Common myeloid progenitor, CD34-positive (primary cell): ENCODE measurements around the gene LONP2.
"Not testable (repeated sequence)": the region's sequence is repeated elsewhere in the genome, so short reads cannot be mapped to it uniquely, and the experiment has no call there.

ENCODE experiments used
- CTCF ChIA-PET: fragments of 350-600 bp; sonication (Branson Sonifier 250); formaldehyde crosslinking; loops from one replicate; lab custom pipeline; 2021; ENCODE audit warnings: antibody characterized with exemption; lab: Charles Lee
- POLR2A ChIA-PET: fragments of 350-600 bp; sonication (Branson Sonifier 250); formaldehyde crosslinking; loops from one replicate; lab custom pipeline; 2021; ENCODE audit warnings: antibody characterized with exemption; lab: Charles Lee
- DNase-seq, 3 donors: peaks; one replicate each; pipeline versions ENCODE4 v3.0.0 to v3.0.0-alpha.2; 2013
- H3K27ac ChIP-seq, 2 experiments: 1 replicate in 1 of 2; 2 replicates in 1 of 2; pipeline ENCODE4 v1.7.0; 2013; ENCODE audit warnings: inconsistent platforms in 2 of 2, low read length in 2 of 2, mild to moderate bottlenecking in 2 of 2, low read depth in 1 of 2, moderate library complexity in 1 of 2; ENCODE audit not compliant: severe bottlenecking in 2 of 2, insufficient read depth in 1 of 2, poor library complexity in 1 of 2
- H3K27me3 ChIP-seq, 5 experiments: replicated peaks in 2 of 5; 1 replicate in 3 of 5; 2 replicates in 2 of 5; pipeline versions ENCODE4 v1.6.1 to v1.7.0; 2013; ENCODE audit warnings: low read length in 4 of 5, mild to moderate bottlenecking in 2 of 5, moderate library complexity in 2 of 5, inconsistent platforms in 1 of 5; ENCODE audit not compliant: insufficient read depth in 5 of 5, control insufficient read depth in 4 of 5
- H3K36me3 ChIP-seq, 4 experiments: 1 replicate in 2 of 4; 2 replicates in 2 of 4; pipeline versions ENCODE4 v1.6.1 to v1.7.0; 2013; ENCODE audit warnings: low read length in 3 of 4, control low read depth in 1 of 4, mild to moderate bottlenecking in 1 of 4; ENCODE audit not compliant: control insufficient read depth in 4 of 4, insufficient read depth in 4 of 4
- H3K4me1 ChIP-seq, 4 experiments: 1 replicate in 3 of 4; 2 replicates in 1 of 4; pipeline versions ENCODE4 v1.6.1 to v1.7.1; 2013; ENCODE audit warnings: low read length in 3 of 4, mild to moderate bottlenecking in 3 of 4, control low read depth in 1 of 4, inconsistent platforms in 1 of 4, moderate library complexity in 1 of 4; ENCODE audit not compliant: control insufficient read depth in 4 of 4, insufficient read depth in 4 of 4; ENCODE audit errors: control extremely low read depth in 1 of 4
- H3K4me3 ChIP-seq, 7 experiments: 1 replicate in 4 of 7; 2 replicates in 3 of 7; pipeline versions ENCODE4 v1.5.1 to v1.7.0; 2013; ENCODE audit warnings: mild to moderate bottlenecking in 7 of 7, low read length in 6 of 7, moderate library complexity in 6 of 7, inconsistent platforms in 2 of 7, low read depth in 2 of 7, control low read depth in 1 of 7; ENCODE audit not compliant: insufficient read depth in 4 of 7, control insufficient read depth in 1 of 7; ENCODE audit errors: extremely low read depth in 1 of 7
- H3K9me3 ChIP-seq, 5 experiments: 1 replicate in 4 of 5; 2 replicates in 1 of 5; pipeline versions ENCODE4 v1.6.1 to v1.7.1; 2013; ENCODE audit warnings: low read length in 4 of 5, mild to moderate bottlenecking in 2 of 5, inconsistent platforms in 1 of 5, low read depth in 1 of 5, moderate library complexity in 1 of 5; ENCODE audit not compliant: control insufficient read depth in 4 of 5, insufficient read depth in 2 of 5; ENCODE audit errors: control extremely low read depth in 1 of 5
- WGBS: methylation state at CpG from one replicate; pipeline ENCODE4 v1.1.5; 2013; ENCODE audit not compliant: insufficient coverage; 5-methylcytosine and 5-hydroxymethylcytosine counted together

Gene LONP2

GRCh38 chr16:48354385-48354784 lies 110.3 kb downstream of the LONP2 start:
- CTCF ChIA-PET: interaction anchor here (0.9 to 14.5 kb wide), 12 partner anchors 10 to 275 kb away, joined by 3 to 137 read pairs (median 4); partner anchors contain the start of gene N4BP1
- Histone ChIP-seq H3K36me3 (peaks cover 3 to 61% (median 29%) of the 10 kb centered on the region in 4 experiments), H3K4me1 (peaks cover 0 to 14% (median 7%) of the 10 kb centered on the region in 4 experiments)

DNA sequence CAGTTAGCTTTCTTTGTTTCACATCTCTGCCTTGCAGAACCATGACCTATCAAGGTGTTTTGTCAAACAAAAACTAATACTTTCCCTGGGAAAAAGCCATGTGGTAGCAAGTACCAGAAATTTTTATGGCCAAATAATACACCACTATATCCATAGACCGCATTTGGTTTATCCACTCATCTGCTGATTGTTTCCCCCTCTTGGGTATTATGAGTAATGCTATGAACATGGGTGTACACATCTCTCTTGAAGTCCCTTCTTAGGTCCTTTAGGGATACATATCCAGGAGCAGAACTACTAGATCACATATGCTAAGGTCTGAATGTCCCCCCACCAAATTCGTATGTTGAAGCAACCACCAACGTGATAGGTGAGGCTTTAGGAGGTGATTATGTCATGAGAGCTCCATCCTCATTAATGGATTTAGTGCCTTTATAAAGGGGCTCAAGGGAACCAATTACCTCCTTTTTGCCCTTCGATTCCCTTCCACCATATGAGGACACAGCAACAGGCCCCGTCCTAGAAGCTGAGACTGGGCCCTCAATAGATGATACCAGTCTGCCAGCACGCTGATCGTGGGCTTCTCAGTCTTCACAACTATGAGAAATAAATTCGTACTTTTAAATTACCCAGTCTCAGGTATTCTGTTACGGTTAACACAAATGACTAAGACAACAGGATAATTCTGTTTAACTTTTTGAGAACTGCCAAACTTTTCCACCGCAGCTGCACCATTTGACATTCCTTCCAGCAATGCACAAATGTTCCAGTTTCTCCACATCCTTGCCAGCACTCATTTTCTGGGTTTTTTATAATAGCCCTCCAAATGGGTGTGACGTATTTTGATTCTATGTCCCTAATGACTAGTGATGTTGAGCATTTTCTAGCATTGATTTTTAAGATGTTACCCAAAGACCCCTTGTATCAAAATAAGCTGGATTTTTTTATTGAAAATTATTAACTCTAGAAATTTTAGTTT lies 111.1 kb downstream of the LONP2 start:
- ChIA-PET CTCF (interaction anchor here (0.9 to 14.5 kb wide), 15 partner anchors 9 to 274 kb away, joined by 3 to 137 read pairs (median 4); partner anchors contain the start of gene N4BP1), POLR2A (no interaction called here)

More at GRCh38 chr16:48354385-48354784, 110.3 kb downstream of the LONP2 start:
- H3K9me3 ChIP-seq, H3K4me3 ChIP-seq, H3K27ac ChIP-seq, POLR2A ChIA-PET, DNase-seq, H3K27me3 ChIP-seq: not testable (repeated sequence)
- 98% methylated on average over 5 of the region's 5 CpGs for WGBS

DNA sequence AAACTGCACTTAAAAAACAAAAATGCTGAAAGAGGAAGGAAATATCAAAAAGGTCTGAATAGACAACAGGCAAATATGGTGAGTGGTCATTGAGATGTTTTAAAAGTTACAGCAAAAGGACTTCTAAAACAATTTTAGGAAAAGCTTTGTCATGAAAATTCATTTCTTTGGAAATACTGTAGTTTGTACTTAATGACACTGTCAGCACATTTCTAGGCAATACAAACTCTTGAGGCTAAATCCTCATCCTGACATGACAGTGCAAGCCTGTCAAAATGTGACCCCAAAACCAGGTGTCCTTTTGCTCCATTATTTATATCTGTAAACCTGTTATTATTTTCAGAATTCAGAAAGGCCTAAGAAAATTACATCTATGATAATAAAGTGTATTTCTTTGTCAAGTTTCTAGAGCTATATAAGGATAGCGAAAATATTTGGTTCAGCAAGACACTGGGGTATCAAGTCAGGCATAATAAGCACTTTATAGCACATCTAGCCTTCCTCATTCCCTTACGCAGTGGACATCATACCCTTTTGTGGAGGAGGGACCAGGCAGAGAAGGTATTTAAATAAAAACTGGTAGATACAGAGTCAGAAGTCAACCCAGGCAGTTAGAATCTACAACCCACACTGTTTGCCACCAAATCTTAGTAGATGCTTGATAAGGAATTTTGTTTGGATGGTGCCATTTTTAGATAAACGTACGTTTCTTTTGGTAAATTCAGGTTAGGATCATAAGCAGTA lies 112.7 kb downstream of the LONP2 start:
- Histone ChIP-seq H3K9me3 (no peaks in the 10 kb centered on the region), H3K36me3 (peaks cover 3 to 46% (median 19%) of the 10 kb centered on the region in 4 experiments), H3K4me1 (peaks cover 0 to 14% (median 9%) of the 10 kb centered on the region in 4 experiments), H3K27me3 (no peaks in the 10 kb centered on the region), H3K4me3 (no peak overlapping the region), H3K27ac (no peak overlapping the region)
- CTCF ChIA-PET: interaction anchor here (1.2 to 14.5 kb wide), 8 partner anchors 9 to 1215 kb away, joined by 3 to 137 read pairs (median 6); no protein-coding TSS in a partner anchor
- no peak for DNase-seq
- no CpG with 5 or more reads among the region's 4 CpGs for WGBS
- POLR2A ChIA-PET: interaction anchor here (0.7 kb wide), 1 partner anchor 8 kb away, joined by 3 read pairs; no protein-coding TSS in a partner anchor

More for the DNA sequence above, 111.1 kb downstream of the LONP2 start:
- no peak for DNase-seq
- Histone ChIP-seq H3K4me3 (no peak overlapping the region), H3K4me1 (peaks cover 0 to 14% (median 7%) of the 10 kb centered on the region in 4 experiments), H3K36me3 (peaks cover 3 to 54% (median 23%) of the 10 kb centered on the region in 4 experiments), H3K27ac (no peak overlapping the region), H3K9me3 (no peaks in the 10 kb centered on the region), H3K27me3 (no peaks in the 10 kb centered on the region)
- WGBS: 97% methylated on average over 5 of the region's 11 CpGs

- H3K4me1 ChIP-seq: peaks cover 0 to 15% (median 9%) of the 10 kb centered on the region in 4 experiments
- no peaks in the 10 kb centered on the region for H3K27me3 ChIP-seq
- no peaks in the 10 kb centered on the region for H3K9me3 ChIP-seq
- peaks cover 0 to 41% (median 12%) of the 10 kb centered on the region in 4 experiments for H3K36me3 ChIP-seq
- POLR2A ChIA-PET: no interaction called here
- 100% methylated on average over 1 of the region's 3 CpGs for WGBS
- DNase-seq: no peak
- CTCF ChIA-PET: interaction anchor here (1.5 to 14.5 kb wide), 2 partner anchors 183 to 272 kb away, joined by 3 to 137 read pairs; no protein-coding TSS in a partner anchor
- no peak overlapping the region for H3K4me3 ChIP-seq
- no peak overlapping the region for H3K27ac ChIP-seq
These were observed 114.3 kb downstream of the LONP2 start for GRCh38 chr16:48358419-48358818.

DNA sequence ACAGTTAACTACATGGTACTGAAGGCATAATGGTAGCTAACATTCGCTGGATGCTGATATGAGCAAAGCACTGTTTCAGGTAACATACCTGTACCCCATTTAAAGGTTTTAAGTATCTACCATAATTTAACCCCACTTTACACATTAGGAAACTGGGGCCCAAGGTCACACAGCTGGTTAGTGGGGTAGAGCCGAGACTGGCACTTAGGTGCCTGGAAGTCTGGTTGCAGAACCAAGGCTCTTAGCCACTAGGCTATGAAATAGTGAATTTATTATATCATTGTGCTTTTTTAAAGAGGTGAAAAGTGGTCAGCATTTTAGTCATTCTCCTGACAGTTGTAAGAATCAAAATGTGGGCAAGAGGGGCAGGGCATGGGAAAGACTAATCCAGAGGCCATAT lies 115.9 kb downstream of the LONP2 start:
- peaks cover 0 to 15% (median 9%) of the 10 kb centered on the region in 4 experiments for H3K4me1 ChIP-seq
- DNase-seq: no peak
- H3K36me3 ChIP-seq: peaks cover 0 to 34% (median 11%) of the 10 kb centered on the region in 4 experiments
- ChIA-PET POLR2A (no interaction called here), CTCF (interaction anchor here (0.9 to 2.3 kb wide), 4 partner anchors 9 to 263 kb away, joined by 3 to 5 read pairs (median 3); no protein-coding TSS in a partner anchor)
- no peaks in the 10 kb centered on the region for H3K27me3 ChIP-seq
- WGBS: 100% methylated on average over 2 of the region's 2 CpGs
- no peaks in the 10 kb centered on the region for H3K9me3 ChIP-seq
- H3K27ac ChIP-seq: no peak overlapping the region
- H3K4me3 ChIP-seq: no peak overlapping the region

- POLR2A ChIA-PET: interaction anchor here (0.7 kb wide), 1 partner anchor 281 kb away, joined by 3 read pairs; no protein-coding TSS in a partner anchor
These were observed 116.9 kb downstream of the LONP2 start for GRCh38 chr16:48361012-48361411.

More at GRCh38 chr16:48361012-48361411, 116.9 kb downstream of the LONP2 start:
- CTCF ChIA-PET: interaction anchor here (0.9 to 2.3 kb wide), 4 partner anchors 8 to 262 kb away, joined by 3 to 5 read pairs (median 4); no protein-coding TSS in a partner anchor
- Histone ChIP-seq H3K27ac (no peak overlapping the region), H3K36me3 (peaks cover 0 to 25% (median 10%) of the 10 kb centered on the region in 4 experiments), H3K4me1 (peaks cover 3 to 22% (median 15%) of the 10 kb centered on the region in 4 experiments), H3K9me3 (no peaks in the 10 kb centered on the region), H3K27me3 (no peaks in the 10 kb centered on the region), H3K4me3 (no peak overlapping the region)
- DNase-seq: no peak
- no CpG with 5 or more reads among the region's 3 CpGs for whole genome bisulfite sequencing
